ENCODE results near the gene HOXC13.

DNA sequence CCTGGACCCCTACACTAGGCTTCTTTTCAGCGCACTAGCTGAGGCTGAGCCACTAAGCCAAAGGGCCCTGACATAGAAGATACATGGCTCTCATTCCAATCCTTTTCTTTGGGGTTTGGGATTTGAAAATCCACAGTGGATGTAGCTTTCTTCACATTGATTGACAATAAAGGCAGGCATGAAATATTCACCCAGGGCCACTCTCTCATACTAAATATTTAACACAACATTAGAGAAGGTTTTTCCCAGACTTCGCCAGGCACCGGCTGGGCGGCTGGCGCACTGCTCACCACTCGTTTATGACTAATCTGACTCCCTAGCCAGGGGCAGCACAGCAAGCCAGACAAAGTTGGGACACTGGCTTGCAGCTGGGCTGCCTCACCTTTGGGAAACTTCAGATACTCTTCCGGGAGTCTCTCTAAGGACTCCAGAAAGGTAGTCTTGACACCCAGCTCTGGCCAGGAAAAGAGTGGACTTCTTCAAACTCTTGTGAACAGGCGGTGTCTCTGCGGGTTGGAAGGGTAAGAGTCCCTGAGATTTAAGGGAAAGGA, 33.6 kb downstream of the HOXC13 start:
- TF ChIP-seq, protein P1, sequence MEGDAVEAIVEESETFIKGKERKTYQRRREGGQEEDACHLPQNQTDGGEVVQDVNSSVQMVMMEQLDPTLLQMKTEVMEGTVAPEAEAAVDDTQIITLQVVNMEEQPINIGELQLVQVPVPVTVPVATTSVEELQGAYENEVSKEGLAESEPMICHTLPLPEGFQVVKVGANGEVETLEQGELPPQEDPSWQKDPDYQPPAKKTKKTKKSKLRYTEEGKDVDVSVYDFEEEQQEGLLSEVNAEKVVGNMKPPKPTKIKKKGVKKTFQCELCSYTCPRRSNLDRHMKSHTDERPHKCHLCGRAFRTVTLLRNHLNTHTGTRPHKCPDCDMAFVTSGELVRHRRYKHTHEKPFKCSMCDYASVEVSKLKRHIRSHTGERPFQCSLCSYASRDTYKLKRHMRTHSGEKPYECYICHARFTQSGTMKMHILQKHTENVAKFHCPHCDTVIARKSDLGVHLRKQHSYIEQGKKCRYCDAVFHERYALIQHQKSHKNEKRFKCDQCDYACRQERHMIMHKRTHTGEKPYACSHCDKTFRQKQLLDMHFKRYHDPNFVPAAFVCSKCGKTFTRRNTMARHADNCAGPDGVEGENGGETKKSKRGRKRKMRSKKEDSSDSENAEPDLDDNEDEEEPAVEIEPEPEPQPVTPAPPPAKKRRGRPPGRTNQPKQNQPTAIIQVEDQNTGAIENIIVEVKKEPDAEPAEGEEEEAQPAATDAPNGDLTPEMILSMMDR (IDR thresholded peaks at IDR 0.05): no peak
- TF ChIP-seq POLR2A (IDR thresholded peaks at IDR 0.05): no peak

Data from prostate gland (tissue), 2 donors.